Anterior cingulate cortex (tissue), 58 donors: ENCODE measurements around the gene IFNAR2.

Experiments used
- DNase-seq, 58 donors: peaks; one replicate each; lab custom pipeline; 2025; lab: John Stamatoyannopoulos, UW

IFNAR2 gene

DNA sequence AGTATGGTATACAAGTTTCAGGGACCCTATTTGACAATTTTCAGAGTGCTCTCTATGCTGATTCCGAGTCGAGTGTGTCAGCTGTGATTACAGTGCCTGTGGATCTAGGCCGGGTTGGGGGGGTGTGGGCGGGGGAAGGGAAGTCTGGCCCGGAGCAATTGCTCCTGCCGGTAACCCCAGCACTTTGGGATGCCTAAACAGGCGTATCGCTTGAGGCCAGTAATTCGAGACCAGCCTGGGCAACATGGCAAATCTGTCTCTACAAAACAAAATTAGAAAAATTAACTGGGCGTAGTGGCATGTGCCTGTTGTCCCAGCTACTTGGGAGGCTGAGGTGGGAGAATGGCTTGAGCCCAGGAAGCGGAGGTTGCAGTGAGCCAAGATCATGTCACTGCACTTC, 34.8 kb downstream of the IFNAR2 start:
- DNase-seq: no peak

DNA sequence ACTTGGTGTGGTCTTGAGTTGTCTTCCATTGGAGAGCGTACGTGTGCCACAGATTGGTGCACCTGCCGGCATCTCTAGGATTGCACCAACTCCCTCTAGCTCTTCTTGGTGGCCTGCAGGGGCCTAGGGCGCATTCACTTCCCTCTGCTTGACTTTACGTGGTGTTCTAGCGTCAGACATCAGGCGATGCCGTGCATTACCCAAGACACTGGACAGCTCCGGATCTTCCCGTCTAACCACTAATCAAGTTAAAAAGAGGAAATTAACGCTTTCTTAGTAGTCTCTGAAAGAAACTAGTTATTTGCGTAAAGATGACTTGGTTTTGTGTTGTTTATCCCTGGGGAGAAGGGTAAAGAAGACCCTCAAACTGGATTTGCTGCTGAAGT, 35.9 kb downstream of the IFNAR2 start:
- DNase-seq: peak in 18 of 58 donors; percentile 2 to 31 (median 12)

DNA sequence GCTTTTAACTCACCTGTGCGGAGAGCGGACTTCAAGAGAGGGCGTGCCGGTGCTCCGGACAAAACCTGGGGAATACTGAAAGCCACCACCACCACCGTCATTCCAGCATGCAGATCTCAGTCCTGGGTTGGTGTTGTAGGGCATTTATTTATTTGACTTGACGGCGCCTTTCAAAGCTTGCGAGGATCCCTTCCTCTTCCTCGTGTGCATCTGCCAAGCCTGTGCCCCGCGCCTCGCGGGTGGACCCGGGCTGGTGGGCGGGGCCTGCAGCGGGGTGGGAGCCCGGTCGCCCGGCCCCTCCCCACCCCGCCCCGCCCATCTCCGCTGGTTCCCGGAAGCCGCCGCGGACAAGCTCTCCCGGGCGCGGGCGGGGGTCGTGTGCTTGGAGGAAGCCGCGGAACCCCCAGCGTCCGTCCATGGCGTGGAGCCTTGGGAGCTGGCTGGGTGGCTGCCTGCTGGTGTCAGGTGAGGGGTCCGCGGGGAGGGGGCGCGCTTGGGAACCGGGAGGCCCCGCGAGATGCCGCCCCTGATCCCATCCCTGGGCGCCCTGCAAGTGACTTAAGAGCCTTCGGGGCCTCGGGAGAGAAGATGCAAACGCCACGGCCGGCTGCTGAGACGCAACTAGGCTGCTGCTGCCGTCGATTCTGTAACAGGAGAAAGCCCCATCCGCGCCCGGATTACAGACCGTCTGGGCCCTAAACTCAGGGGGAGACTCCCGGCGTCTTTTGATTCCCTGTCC, 36.5 kb downstream of the IFNAR2 start, which contains the start of gene IL10RB:
Gene IL10RB, plus strand, starts transcription at position 318 of the 739 bp plus-strand sequence. Its CDS starts 99 bp downstream, at position 417.
- DNase-seq: peak in 50 of 58 donors; percentile 9 to 73 (median 50)

GRCh38 chr21:33266789-33267135, 37.0 kb downstream of the IFNAR2 start:
- DNase-seq: peak in 4 of 58 donors; percentile 15 to 41 (median 29)

DNA sequence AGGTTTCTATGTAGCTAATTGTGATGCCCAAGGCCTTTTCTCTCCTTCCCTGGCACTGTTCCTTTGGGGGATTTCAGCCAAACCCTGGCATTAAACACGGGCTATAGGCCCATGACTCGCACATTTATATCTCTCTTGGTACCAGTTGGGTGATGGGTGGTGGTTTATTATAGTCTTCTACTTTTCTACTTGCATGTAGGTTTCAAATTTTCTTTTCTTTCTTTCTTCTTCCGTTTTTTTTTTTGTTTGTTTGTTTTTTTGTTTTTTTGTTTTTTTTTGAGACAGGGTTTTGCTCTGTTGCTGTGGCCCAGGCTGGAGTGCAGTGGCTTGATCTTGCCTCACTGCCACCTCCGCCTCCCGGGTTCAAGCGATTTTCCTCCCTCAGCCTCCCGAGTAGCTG, 37.5 kb downstream of the IFNAR2 start:
- no peak for DNase-seq

DNA sequence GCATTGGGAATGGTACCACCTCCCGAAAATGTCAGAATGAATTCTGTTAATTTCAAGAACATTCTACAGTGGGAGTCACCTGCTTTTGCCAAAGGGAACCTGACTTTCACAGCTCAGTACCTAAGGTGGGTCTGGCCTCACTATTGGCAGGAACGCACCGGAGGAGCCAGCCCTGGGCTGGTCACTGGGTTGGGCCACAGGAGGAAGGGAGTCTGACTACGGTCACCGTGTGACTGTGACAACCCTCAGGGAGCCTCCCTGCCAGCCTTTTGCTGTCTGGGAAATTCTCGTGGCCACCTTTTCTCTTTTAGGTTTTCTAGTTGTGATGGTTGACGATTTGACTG, 38.6 kb downstream of the IFNAR2 start:
- no peak for DNase-seq

DNA sequence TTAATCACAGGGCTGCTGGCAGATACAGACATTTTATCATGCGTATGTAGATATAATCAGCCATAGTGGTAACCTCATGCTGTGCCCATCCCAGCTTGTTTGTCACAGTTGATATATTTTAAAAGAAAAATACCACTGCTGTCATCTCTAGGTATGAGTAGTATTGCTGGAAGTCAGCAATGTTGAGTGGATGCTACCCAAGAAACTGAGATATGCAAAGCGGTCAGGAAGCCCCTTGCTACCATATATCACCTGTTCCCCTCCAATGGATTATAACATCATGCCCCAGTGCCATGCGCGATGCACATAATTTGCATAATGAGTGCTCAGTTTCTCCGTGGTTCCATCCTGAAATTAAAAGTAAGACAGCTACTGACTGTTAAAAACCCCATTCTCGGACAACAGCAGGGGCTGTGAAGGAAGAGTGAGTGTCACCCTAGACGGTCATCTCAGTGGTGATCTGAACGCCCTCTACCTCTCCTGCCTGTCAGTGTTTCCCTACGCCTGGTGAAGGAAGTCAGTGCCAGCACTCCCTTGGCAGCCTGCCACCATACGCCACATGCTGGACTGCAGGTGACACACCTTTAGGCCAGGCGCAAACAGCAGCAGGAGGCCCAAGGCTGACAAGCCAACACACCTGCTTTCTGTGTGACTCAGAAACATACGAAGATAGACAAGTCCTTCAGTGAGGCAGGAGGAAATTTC, 39.2 kb downstream of the IFNAR2 start:
- peak in 2 of 58 donors; percentile 2 to 9 for DNase-seq

- DNase-seq: no peak
Measured at GRCh38 chr21:33270986-33271385, 41.2 kb downstream of the IFNAR2 start.

- DNase-seq: no peak
Measured at GRCh38 chr21:33273044-33273443, 43.3 kb downstream of the IFNAR2 start.

- no peak for DNase-seq
Measured at GRCh38 chr21:33278721-33279120, 49.0 kb downstream of the IFNAR2 start.

DNA sequence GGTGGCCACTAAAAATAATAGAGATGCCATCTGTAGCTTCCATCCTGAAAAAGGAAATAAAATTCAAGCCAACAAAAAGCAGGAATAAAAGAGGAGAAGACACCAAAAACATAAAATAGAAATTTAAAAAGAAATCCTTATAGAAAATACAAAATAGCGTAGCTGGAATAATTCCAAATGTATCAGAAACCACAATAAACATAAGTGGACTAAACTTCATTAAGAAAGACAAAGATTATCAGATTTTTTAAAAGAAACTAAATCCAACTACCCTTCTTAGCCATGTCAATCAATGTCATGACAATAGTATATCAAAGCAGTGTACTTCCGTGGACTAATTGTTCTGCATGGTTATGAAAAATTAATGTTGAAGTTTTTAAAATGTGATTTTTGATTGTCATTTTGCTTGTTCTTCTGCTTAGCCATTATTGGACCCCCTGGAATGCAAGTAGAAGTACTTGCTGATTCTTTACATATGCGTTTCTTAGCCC, 49.6 kb downstream of the IFNAR2 start:
- DNase-seq: no peak
